Astrocyte (in vitro differentiated cells and primary cell): Measurements from ENCODE around the gene PLCH1. TPM values are rescaled to one million over a fixed set of nuclear protein-coding genes. Genes with fewer than 3 reads are reported as not detected.

Source experiments
- DNase-seq: peaks from one replicate; pipeline ENCODE4 v3.0.0-alpha.2; 2010; ENCODE audit warnings: low read depth
- FAIRE-seq: peaks from 2 replicates; lab custom pipeline; 2011; peaks lifted over from hg19 to GRCh38; lab: Jason Lieb, UNC
- H2AFZ ChIP-seq: 2 replicates; pipeline ENCODE4 v1.6.0; 2012; ENCODE audit warnings: low read depth, low read length, inconsistent platforms
- H3K27ac ChIP-seq: 2 replicates; pipeline ENCODE4 v1.5.1; 2011; ENCODE audit warnings: low read depth, low read length, inconsistent platforms
- H3K27me3 ChIP-seq: 2 replicates; pipeline ENCODE4 v1.6.0; 2011; ENCODE audit warnings: low read length, inconsistent platforms; ENCODE audit not compliant: insufficient read depth
- H3K36me3 ChIP-seq: 2 replicates; pipeline ENCODE4 v1.5.1; 2011; ENCODE audit warnings: low read length, inconsistent platforms; ENCODE audit not compliant: insufficient read depth
- H3K4me1 ChIP-seq: 2 replicates; pipeline ENCODE4 v1.5.1; 2011; ENCODE audit warnings: low read length, inconsistent platforms; ENCODE audit not compliant: insufficient read depth
- H3K4me2 ChIP-seq: 2 replicates; pipeline ENCODE4 v1.6.0; 2012; ENCODE audit warnings: low read length, inconsistent platforms
- H3K4me3 ChIP-seq: 2 replicates; pipeline ENCODE4 v1.5.1; 2011; ENCODE audit warnings: low read depth, mild to moderate bottlenecking, low read length, inconsistent platforms; ENCODE audit not compliant: insufficient read depth
- H3K79me2 ChIP-seq: 2 replicates; pipeline ENCODE4 v1.6.0; 2012; ENCODE audit warnings: mild to moderate bottlenecking, low read length, inconsistent platforms; ENCODE audit not compliant: insufficient read depth
- H3K9ac ChIP-seq: 2 replicates; pipeline ENCODE4 v1.6.0; 2012; ENCODE audit warnings: mild to moderate bottlenecking, low read length, inconsistent platforms
- H3K9me3 ChIP-seq: 2 replicates; pipeline ENCODE4 v1.5.1; 2012; ENCODE audit warnings: low read depth, mild to moderate bottlenecking, low read length, inconsistent platforms; ENCODE audit not compliant: insufficient read depth
- H4K20me1 ChIP-seq: 2 replicates; pipeline ENCODE4 v1.6.0; 2012; ENCODE audit warnings: low read length, inconsistent platforms; ENCODE audit not compliant: insufficient read depth
- H3K27ac Mint-ChIP-seq: one replicate; pipeline ENCODE4 v1.8.0; 2021; ENCODE audit warnings: mild to moderate bottlenecking, mixed read lengths; ENCODE audit not compliant: unreplicated experiment
- H3K27me3 Mint-ChIP-seq: one replicate; pipeline ENCODE4 v1.8.0; 2021; ENCODE audit warnings: low read depth, mixed read lengths; ENCODE audit not compliant: unreplicated experiment
- H3K36me3 Mint-ChIP-seq: one replicate; pipeline ENCODE4 v1.8.0; 2021; ENCODE audit warnings: low read depth, mixed read lengths; ENCODE audit not compliant: unreplicated experiment
- H3K4me1 Mint-ChIP-seq: one replicate; pipeline ENCODE4 v1.8.0; 2021; ENCODE audit warnings: low read depth, mixed read lengths; ENCODE audit not compliant: unreplicated experiment
- H3K4me3 Mint-ChIP-seq: one replicate; pipeline ENCODE4 v1.8.0; 2021; ENCODE audit warnings: mild to moderate bottlenecking, moderate library complexity, mixed read lengths; ENCODE audit not compliant: unreplicated experiment
- H3K9me3 Mint-ChIP-seq: one replicate; pipeline ENCODE4 v1.8.0; 2021; ENCODE audit warnings: mild to moderate bottlenecking, mixed read lengths; ENCODE audit not compliant: unreplicated experiment
- CTCF ChIP-seq: IDR thresholded peaks from 2 replicates; pipeline ENCODE4 v1.5.1; 2011; ENCODE audit warnings: low read depth, mild to moderate bottlenecking, inconsistent platforms, low read length, moderate library complexity; ENCODE audit not compliant: insufficient read depth
- EZH2 ChIP-seq: IDR thresholded peaks from 2 replicates; pipeline ENCODE4 v1.6.1; 2012; ENCODE audit warnings: mild to moderate bottlenecking, low read length, inconsistent platforms; ENCODE audit not compliant: insufficient read depth
- total RNA-seq: library from RNA; stranded (reverse); gene quantifications from 2 replicates; pipeline ENCODE4 v1.2.1, GENCODE V29; 2021

Gene PLCH1
- total RNA-seq, 1 donor from 2014 or later = 1.2 TPM

GRCh38 chr3:155330370-155330769, 414.5 kb downstream of the PLCH1 start:
- Histone ChIP-seq H3K27me3 (no peaks in the 10 kb centered on the region), H3K36me3 (no peaks in the 10 kb centered on the region), H3K9ac (no peak overlapping the region), H3K4me2 (no peak overlapping the region), H3K27ac (no peak overlapping the region), H3K79me2 (no peaks in the 10 kb centered on the region), H3K9me3 (no peaks in the 10 kb centered on the region), H3K4me1 (no peaks in the 10 kb centered on the region), H2AFZ (no peak overlapping the region), H3K4me3 (no peak overlapping the region), H4K20me1 (no peaks in the 10 kb centered on the region)
- H3K27me3 Mint-ChIP-seq = no peaks in the 10 kb centered on the region
- FAIRE-seq (no peak), DNase-seq (no peak)
- no peak overlapping the region for H3K4me3 Mint-ChIP-seq
- no peaks in the 10 kb centered on the region for H3K36me3 Mint-ChIP-seq
- TF ChIP-seq CTCF = no peak
- no peak for TF ChIP-seq EZH2
- H3K4me1 Mint-ChIP-seq = peaks cover 3% of the 10 kb centered on the region
- H3K27ac Mint-ChIP-seq = no peak overlapping the region
- H3K9me3 Mint-ChIP-seq = no peaks in the 10 kb centered on the region

GRCh38 chr3:155329513-155330048, 415.3 kb downstream of the PLCH1 start:
- Histone ChIP-seq H3K79me2 (no peaks in the 10 kb centered on the region), H4K20me1 (no peaks in the 10 kb centered on the region), H3K36me3 (no peaks in the 10 kb centered on the region), H2AFZ (no peak overlapping the region), H3K9ac (no peak overlapping the region), H3K4me2 (no peak overlapping the region), H3K27me3 (no peaks in the 10 kb centered on the region), H3K4me1 (no peaks in the 10 kb centered on the region), H3K9me3 (no peaks in the 10 kb centered on the region), H3K27ac (no peak overlapping the region), H3K4me3 (no peak overlapping the region)
- no peaks in the 10 kb centered on the region for H3K36me3 Mint-ChIP-seq
- H3K27ac Mint-ChIP-seq = no peak overlapping the region
- FAIRE-seq (no peak), DNase-seq (no peak)
- no peak for TF ChIP-seq EZH2
- no peak for TF ChIP-seq CTCF
- H3K4me3 Mint-ChIP-seq = no peak overlapping the region
- H3K9me3 Mint-ChIP-seq = no peaks in the 10 kb centered on the region
- H3K27me3 Mint-ChIP-seq = no peaks in the 10 kb centered on the region
- H3K4me1 Mint-ChIP-seq = no peaks in the 10 kb centered on the region

GRCh38 chr3:155327871-155328270, 417.0 kb downstream of the PLCH1 start:
- TF ChIP-seq CTCF (no peak), EZH2 (no peak)
- H3K79me2 ChIP-seq = no peaks in the 10 kb centered on the region
- H4K20me1 ChIP-seq = no peaks in the 10 kb centered on the region
- Mint-ChIP-seq H3K27ac (no peak overlapping the region), H3K9me3 (no peaks in the 10 kb centered on the region), H3K4me3 (no peak overlapping the region), H3K36me3 (no peaks in the 10 kb centered on the region), H3K4me1 (no peaks in the 10 kb centered on the region), H3K27me3 (no peaks in the 10 kb centered on the region)
- no peaks in the 10 kb centered on the region for H3K27me3 ChIP-seq
- no peak overlapping the region for H3K9ac ChIP-seq
- no peak overlapping the region for H2AFZ ChIP-seq
- H3K4me1 ChIP-seq = no peaks in the 10 kb centered on the region
- no peak for FAIRE-seq
- H3K4me2 ChIP-seq = no peak overlapping the region
- no peaks in the 10 kb centered on the region for H3K9me3 ChIP-seq
- no peak overlapping the region for H3K4me3 ChIP-seq
- H3K36me3 ChIP-seq = no peaks in the 10 kb centered on the region
- no peak for DNase-seq
- no peak overlapping the region for H3K27ac ChIP-seq
